Rectal smooth muscle tissue (tissue), 1 donor: ENCODE data around the gene TRAPPC3.

Source experiments
- H3K27ac ChIP-seq: one replicate; pipeline ENCODE4 v1.7.0; 2013; ENCODE audit warnings: low read depth, low read length, inconsistent platforms
- H3K27me3 ChIP-seq: one replicate; pipeline ENCODE4 v1.7.0; 2013; ENCODE audit warnings: low read length; ENCODE audit not compliant: control insufficient read depth, insufficient read depth
- H3K36me3 ChIP-seq: one replicate; pipeline ENCODE4 v1.7.0; 2013; ENCODE audit warnings: low read length; ENCODE audit not compliant: control insufficient read depth, insufficient read depth
- H3K4me1 ChIP-seq: one replicate; pipeline ENCODE4 v1.7.0; 2013; ENCODE audit warnings: low read length; ENCODE audit not compliant: control insufficient read depth, insufficient read depth
- H3K4me3 ChIP-seq: one replicate; pipeline ENCODE4 v1.7.0; 2013; ENCODE audit warnings: low read length
- H3K9ac ChIP-seq: one replicate; pipeline ENCODE4 v1.7.0; 2013; ENCODE audit warnings: low read length

TRAPPC3 gene

GRCh38 chr1:36175137-36176095, 26.1 kb upstream of the TRAPPC3 start:
- H3K9ac ChIP-seq, result no peak overlapping the region
- peaks cover 58% of the 10 kb centered on the region for H3K36me3 ChIP-seq
- H3K4me1 ChIP-seq, result peaks cover 19% of the 10 kb centered on the region
- H3K27me3 ChIP-seq, result no peaks in the 10 kb centered on the region
- no peak overlapping the region for H3K4me3 ChIP-seq
- peak overlapping the region; percentile 82 for H3K27ac ChIP-seq

- peaks cover 51% of the 10 kb centered on the region for H3K36me3 ChIP-seq
- H3K27ac ChIP-seq, result peak overlapping the region; percentile 82
- H3K4me1 ChIP-seq, result peaks cover 22% of the 10 kb centered on the region
- no peaks in the 10 kb centered on the region for H3K27me3 ChIP-seq
- H3K9ac ChIP-seq, result no peak overlapping the region
- no peak overlapping the region for H3K4me3 ChIP-seq
These were observed 25.4 kb upstream of the TRAPPC3 start for GRCh38 chr1:36174713-36175112.

- Histone ChIP-seq H3K4me1 (peaks cover 22% of the 10 kb centered on the region), H3K9ac (no peak overlapping the region), H3K27me3 (no peaks in the 10 kb centered on the region), H3K36me3 (peaks cover 47% of the 10 kb centered on the region), H3K4me3 (no peak overlapping the region), H3K27ac (no peak overlapping the region)
These were observed 23.7 kb upstream of the TRAPPC3 start for GRCh38 chr1:36172983-36173382.

- no peak overlapping the region for H3K27ac ChIP-seq
- H3K4me1 ChIP-seq, result peaks cover 28% of the 10 kb centered on the region
- no peak overlapping the region for H3K9ac ChIP-seq
- no peak overlapping the region for H3K4me3 ChIP-seq
- H3K27me3 ChIP-seq, result no peaks in the 10 kb centered on the region
- H3K36me3 ChIP-seq, result peaks cover 46% of the 10 kb centered on the region
These were observed 22.9 kb upstream of the TRAPPC3 start for GRCh38 chr1:36172017-36172747.

GRCh38 chr1:36170643-36171412, 21.5 kb upstream of the TRAPPC3 start:
- Histone ChIP-seq H3K27me3 (no peaks in the 10 kb centered on the region), H3K4me3 (no peak overlapping the region), H3K9ac (no peak overlapping the region), H3K36me3 (peaks cover 41% of the 10 kb centered on the region), H3K27ac (peak overlapping the region; percentile 3), H3K4me1 (peaks cover 35% of the 10 kb centered on the region)

GRCh38 chr1:36168514-36168913, 19.2 kb upstream of the TRAPPC3 start:
- peaks cover 26% of the 10 kb centered on the region for H3K36me3 ChIP-seq
- peak overlapping the region; percentile 8 for H3K27ac ChIP-seq
- no peak overlapping the region for H3K9ac ChIP-seq
- no peaks in the 10 kb centered on the region for H3K27me3 ChIP-seq
- H3K4me3 ChIP-seq, result no peak overlapping the region
- H3K4me1 ChIP-seq, result peaks cover 21% of the 10 kb centered on the region

- Histone ChIP-seq H3K4me1 (peaks cover 22% of the 10 kb centered on the region), H3K9ac (no peak overlapping the region), H3K27ac (peak overlapping the region; percentile 60), H3K4me3 (no peak overlapping the region), H3K27me3 (no peaks in the 10 kb centered on the region), H3K36me3 (peaks cover 13% of the 10 kb centered on the region)
These were observed 17.9 kb upstream of the TRAPPC3 start for GRCh38 chr1:36166938-36167905.

- Histone ChIP-seq H3K4me3 (no peak overlapping the region), H3K27ac (peak overlapping the region; percentile 49), H3K27me3 (no peaks in the 10 kb centered on the region), H3K36me3 (peaks cover 6% of the 10 kb centered on the region), H3K4me1 (peaks cover 33% of the 10 kb centered on the region), H3K9ac (no peak overlapping the region)
These were observed 16.9 kb upstream of the TRAPPC3 start for GRCh38 chr1:36166136-36166535.

GRCh38 chr1:36165145-36165544, 15.9 kb upstream of the TRAPPC3 start:
- Histone ChIP-seq H3K27ac (no peak overlapping the region), H3K4me1 (peaks cover 42% of the 10 kb centered on the region), H3K27me3 (no peaks in the 10 kb centered on the region), H3K4me3 (no peak overlapping the region), H3K9ac (no peak overlapping the region), H3K36me3 (peaks cover 3% of the 10 kb centered on the region)

GRCh38 chr1:36164361-36164760, 15.1 kb upstream of the TRAPPC3 start:
- Histone ChIP-seq H3K36me3 (peaks cover 3% of the 10 kb centered on the region), H3K27me3 (no peaks in the 10 kb centered on the region), H3K9ac (no peak overlapping the region), H3K4me3 (no peak overlapping the region), H3K4me1 (peaks cover 47% of the 10 kb centered on the region), H3K27ac (no peak overlapping the region)

- Histone ChIP-seq H3K27me3 (no peaks in the 10 kb centered on the region), H3K36me3 (peaks cover 3% of the 10 kb centered on the region), H3K9ac (no peak overlapping the region), H3K4me3 (no peak overlapping the region), H3K27ac (no peak overlapping the region), H3K4me1 (peaks cover 53% of the 10 kb centered on the region)
These were observed 14.1 kb upstream of the TRAPPC3 start for GRCh38 chr1:36163426-36163825.
